Mucosa of descending colon (tissue), 3 donors: ENCODE results near the gene MYO1F. TPM values are rescaled to one million over a fixed set of nuclear protein-coding genes. Genes with fewer than 3 reads are reported as not detected.

Source experiments
- ATAC-seq: fragments of 200-7000 bp; cut with Tn5 transposase; one replicate; pipeline ENCODE4 v1.9.1; 2020; ENCODE audit warnings: mild to moderate bottlenecking, moderate library complexity
- DNase-seq, 3 donors: peaks; one replicate each; pipeline ENCODE4 v3.0.0-alpha.2; 2020
- H3K36me3 ChIP-seq: fragments of 200-600 bp; one replicate; pipeline ENCODE4 v1.8.0; 2021; ENCODE audit warnings: low read depth, mild to moderate bottlenecking
- H3K4me1 ChIP-seq: fragments of 200-600 bp; one replicate; pipeline ENCODE4 v1.8.0; 2021; ENCODE audit warnings: low read depth, mild to moderate bottlenecking
- H3K4me3 ChIP-seq: fragments of 200-600 bp; one replicate; pipeline ENCODE4 v1.8.0; 2021; ENCODE audit warnings: mild to moderate bottlenecking
- H3K9me3 ChIP-seq: fragments of 200-600 bp; one replicate; pipeline ENCODE4 v1.8.0; 2021; ENCODE audit warnings: mild to moderate bottlenecking
- CTCF ChIP-seq: fragments of 200-600 bp; IDR thresholded peaks from one replicate; pipeline ENCODE4 v1.8.0; 2022; ENCODE audit warnings: antibody characterized with exemption, mild to moderate bottlenecking
- intact Hi-C, 2 donors: fragments of 100-400 bp; cut with DNase I in 1 of 2; cut with micrococcal nuclease in 1 of 2; formaldehyde crosslinking; loops; one replicate each; pipeline versions ENCODE4 v1.11.0 to v1.11.1; 2022; cut with DNase I, micrococcal nuclease
- total RNA-seq, 3 donors: library from RNA; stranded (reverse); fragmentation: NEBNext Ultra II Directional in 2 of 3; extraction: Animal tissue kit (Norgen Biotek cat#: 25700) in 2 of 3; gene quantifications; one replicate each; pipeline versions ENCODE4 v1.2.1 to v1.2.4, GENCODE V29; 2021 to 2023
- donor health status: DM: no; HTN: no; CAD: no; lungs with moderate emphysema.
- donor health status: DM: no; HTN: no; CAD: no.
- donor health status: DM: no; HTN: yes; CAD: no.

The MYO1F gene
- total RNA-seq, 3 donors from 2014 or later: 8.5 to 26.5 (median 21.0) TPM

GRCh38 chr19:8512115-8512967, 64.9 kb downstream of the MYO1F start:
- intact Hi-C loops: no loop called here
- Histone ChIP-seq H3K9me3 (no peaks in the 10 kb centered on the region), H3K4me1 (peaks cover 13% of the 10 kb centered on the region), H3K4me3 (no peak overlapping the region), H3K36me3 (no peaks in the 10 kb centered on the region)
- DNase-seq (peak; percentile 48 to 71 (median 49)), ATAC-seq (peak; percentile 44)
- no peak for TF ChIP-seq CTCF

GRCh38 chr19:8511573-8512101, 65.6 kb downstream of the MYO1F start:
- Histone ChIP-seq H3K36me3 (no peaks in the 10 kb centered on the region), H3K9me3 (no peaks in the 10 kb centered on the region), H3K4me3 (no peak overlapping the region), H3K4me1 (peaks cover 13% of the 10 kb centered on the region)
- DNase-seq (peak; percentile 40 to 71 (median 62)), ATAC-seq (no peak)
- no peak for TF ChIP-seq CTCF
- intact Hi-C loops: no loop called here

GRCh38 chr19:8510589-8511115, 66.6 kb downstream of the MYO1F start:
- intact Hi-C loops: no loop called here

DNA sequence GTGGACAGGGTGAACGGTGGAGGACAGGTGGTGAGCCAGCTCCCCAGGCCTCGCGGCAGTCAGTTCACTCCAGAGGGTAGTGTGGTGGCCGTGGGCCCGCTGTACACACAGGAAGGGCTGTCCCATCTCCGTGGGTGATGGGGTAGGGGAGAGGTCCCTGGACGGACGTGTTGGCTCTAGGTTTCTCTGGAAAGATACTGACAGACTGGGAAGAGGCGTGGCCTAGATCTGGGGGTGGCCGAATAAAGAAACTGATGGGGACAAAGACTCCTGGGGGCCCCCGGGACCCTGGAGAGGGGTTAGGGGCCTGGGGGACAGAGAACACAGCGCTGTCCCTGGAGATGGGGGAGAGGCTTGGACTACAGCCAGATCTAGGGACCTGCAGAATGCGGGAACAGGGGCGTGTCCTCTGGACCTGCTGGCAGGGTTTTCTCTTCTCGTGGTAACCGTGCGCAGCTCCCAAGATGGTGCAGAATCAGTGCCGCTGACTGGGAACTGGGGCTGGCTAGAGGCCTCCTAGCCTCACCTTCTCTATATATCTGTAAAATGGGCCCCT, 70.8 kb downstream of the MYO1F start:
- no peak for DNase-seq
- peak; percentile 42 for ATAC-seq
- intact Hi-C loops: loop anchor here in 1 of 2 donors (10.0 kb wide), 1 partner anchor 152 kb away; no protein-coding TSS in a partner anchor
- no peak overlapping the region for H3K4me3 ChIP-seq
- peaks cover 12% of the 10 kb centered on the region for H3K4me1 ChIP-seq
- no peaks in the 10 kb centered on the region for H3K9me3 ChIP-seq
- TF ChIP-seq CTCF: no peak
- no peaks in the 10 kb centered on the region for H3K36me3 ChIP-seq

More at GRCh38 chr19:8510589-8511115, 66.6 kb downstream of the MYO1F start:
- Histone ChIP-seq H3K36me3 (no peaks in the 10 kb centered on the region), H3K4me1 (peaks cover 23% of the 10 kb centered on the region), H3K9me3 (no peaks in the 10 kb centered on the region), H3K4me3 (no peak overlapping the region)
- DNase-seq (no peak), ATAC-seq (no peak)
- TF ChIP-seq CTCF: no peak

DNA sequence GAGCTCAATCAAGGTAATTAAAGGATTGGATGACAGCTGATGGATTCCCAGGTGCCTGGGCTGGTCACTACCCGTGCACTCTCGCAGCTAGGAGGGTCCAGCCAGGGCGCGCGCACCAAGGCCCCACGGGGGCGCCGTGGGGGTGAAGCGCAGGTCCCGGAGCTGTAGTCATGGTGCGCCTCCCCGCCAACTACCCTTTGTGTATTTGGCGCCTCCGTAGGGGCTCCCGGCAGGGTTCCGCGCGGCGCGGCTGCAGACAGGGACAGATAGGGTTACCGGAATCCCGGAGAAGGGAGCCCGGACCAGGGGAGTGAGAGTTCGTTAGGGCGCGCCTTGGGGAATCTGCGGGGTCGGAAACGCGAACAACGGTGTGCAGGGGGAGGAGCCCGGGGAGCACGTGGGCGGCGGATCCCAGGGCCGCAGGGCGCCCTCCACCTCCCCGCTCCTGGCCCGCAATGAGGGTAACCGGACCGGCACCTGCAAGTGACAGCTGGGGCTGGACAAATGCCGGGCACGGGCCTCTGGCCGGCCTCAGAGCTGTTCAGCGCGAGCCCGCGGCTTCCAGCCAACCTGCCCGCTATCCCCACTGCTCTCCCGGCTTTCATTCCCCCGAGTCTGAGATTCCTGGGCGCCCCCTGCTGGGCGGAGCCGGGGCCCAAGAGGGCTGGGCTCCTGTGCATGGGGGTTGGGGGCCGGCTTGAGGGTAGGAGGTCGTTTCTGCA, 71.4 kb downstream of the MYO1F start:
- Histone ChIP-seq H3K4me1 (peaks cover 12% of the 10 kb centered on the region), H3K9me3 (no peaks in the 10 kb centered on the region), H3K4me3 (no peak overlapping the region), H3K36me3 (no peaks in the 10 kb centered on the region)
- peak; percentile 75 for TF ChIP-seq CTCF
- DNase-seq (peak; percentile 79 to 87 (median 87)), ATAC-seq (peak; percentile 83)
- intact Hi-C loops: loop anchor here in 1 of 2 donors (10.0 kb wide), 1 partner anchor 151 kb away; no protein-coding TSS in a partner anchor
